ENCODE results near the gene NTPCR. TPM values are rescaled to one million over a fixed set of nuclear protein-coding genes. Genes with fewer than 3 reads are reported as not detected.

The NTPCR gene
- total RNA-seq, 1 experiment from 2014 or later: 34.2 TPM

DNA sequence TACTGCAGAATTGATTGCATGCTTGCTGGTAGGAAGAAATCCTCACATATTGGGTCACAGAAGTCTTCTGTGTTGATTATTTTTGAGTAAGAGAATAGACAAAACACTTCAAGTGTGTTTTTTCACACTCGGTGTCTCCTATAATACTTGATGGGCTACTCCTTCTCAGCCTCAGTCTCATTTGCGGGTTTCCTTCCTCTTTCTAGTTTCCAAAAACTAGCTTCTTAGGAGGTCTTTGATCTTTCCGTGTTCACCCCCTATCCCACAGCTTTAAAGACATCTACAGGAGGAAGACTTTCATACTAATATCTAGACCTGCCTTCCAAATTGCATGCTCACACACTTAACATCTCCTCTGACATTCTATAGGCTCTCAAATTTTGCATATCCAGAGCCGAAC, 40.7 kb upstream of the NTPCR start:
- Histone ChIP-seq H3K9ac (ENCODE audit: low read length) (no peak overlapping the region), H3K9me3 (ENCODE audit: control insufficient read depth in 1 of 2, insufficient read depth in 1 of 2, low read depth in 1 of 2, low read length in 2 of 2) (no peaks in the 10 kb centered on the region), H3K4me3 (replicated peaks in 1 of 2; ENCODE audit: low read depth in 1 of 2, low read length in 2 of 2) (no peak overlapping the region), H3K79me2 (ENCODE audit: insufficient read depth, low read length) (no peaks in the 10 kb centered on the region), H3K4me1 (ENCODE audit: control insufficient read depth in 1 of 2, insufficient read depth in 2 of 2, low read length in 2 of 2) (no peaks in the 10 kb centered on the region), H4K20me1 (ENCODE audit: insufficient read depth) (no peaks in the 10 kb centered on the region; the same call in 1 of the 2 replicates), H3K36me3 (ENCODE audit: control insufficient read depth in 1 of 2, insufficient read depth in 2 of 2, low read length in 2 of 2) (no peaks in the 10 kb centered on the region), H3K27ac (ENCODE audit: low read depth, low read length) (no peak overlapping the region), H3K4me2 (ENCODE audit: low read length) (no peak overlapping the region), H3K27me3 (ENCODE audit: insufficient read depth, low read length) (no peaks in the 10 kb centered on the region), H3K9me2 (ENCODE audit: insufficient read depth) (no peaks in the 10 kb centered on the region), H2AFZ (ENCODE audit: low read depth, low read length, poor library complexity, severe bottlenecking) (no peak overlapping the region)
- ChIA-PET RAD21 (ENCODE audit: low non-redundant PET in 1 of 2, low total read pairs in 2 of 2, uncharacterized antibody in 2 of 2, unreplicated experiment in 2 of 2) (no interaction called here), CTCF (no interaction called here), POLR2A (no interaction called here)
- no peak for DNase-seq (ENCODE audit: low read depth, low spot score)
- TF ChIP-seq JUND (IDR thresholded peaks at IDR 0.05) (no peak), SRF (IDR thresholded peaks at IDR 0.05; ENCODE audit: low read depth) (no peak), EZH2phosphoT487 (IDR thresholded peaks at IDR 0.05; ENCODE audit: borderline replicate concordance) (no peak), EGR1 (IDR thresholded peaks at IDR 0.05; ENCODE audit: low read depth) (no peak), YY1 (IDR thresholded peaks at IDR 0.05; ENCODE audit: extremely low read depth, insufficient replicate concordance, low read depth, low read length) (no peak), TCF7L2 (IDR thresholded peaks at IDR 0.05; ENCODE audit: borderline replicate concordance, extremely low read depth, insufficient read depth, insufficient read length) (no peak), CEBPB (IDR thresholded peaks at IDR 0.05; ENCODE audit: low read depth) (no peak), CBX3 (IDR thresholded peaks at IDR 0.05; ENCODE audit: low read depth) (no peak)
- TF ChIP-seq, protein P1, sequence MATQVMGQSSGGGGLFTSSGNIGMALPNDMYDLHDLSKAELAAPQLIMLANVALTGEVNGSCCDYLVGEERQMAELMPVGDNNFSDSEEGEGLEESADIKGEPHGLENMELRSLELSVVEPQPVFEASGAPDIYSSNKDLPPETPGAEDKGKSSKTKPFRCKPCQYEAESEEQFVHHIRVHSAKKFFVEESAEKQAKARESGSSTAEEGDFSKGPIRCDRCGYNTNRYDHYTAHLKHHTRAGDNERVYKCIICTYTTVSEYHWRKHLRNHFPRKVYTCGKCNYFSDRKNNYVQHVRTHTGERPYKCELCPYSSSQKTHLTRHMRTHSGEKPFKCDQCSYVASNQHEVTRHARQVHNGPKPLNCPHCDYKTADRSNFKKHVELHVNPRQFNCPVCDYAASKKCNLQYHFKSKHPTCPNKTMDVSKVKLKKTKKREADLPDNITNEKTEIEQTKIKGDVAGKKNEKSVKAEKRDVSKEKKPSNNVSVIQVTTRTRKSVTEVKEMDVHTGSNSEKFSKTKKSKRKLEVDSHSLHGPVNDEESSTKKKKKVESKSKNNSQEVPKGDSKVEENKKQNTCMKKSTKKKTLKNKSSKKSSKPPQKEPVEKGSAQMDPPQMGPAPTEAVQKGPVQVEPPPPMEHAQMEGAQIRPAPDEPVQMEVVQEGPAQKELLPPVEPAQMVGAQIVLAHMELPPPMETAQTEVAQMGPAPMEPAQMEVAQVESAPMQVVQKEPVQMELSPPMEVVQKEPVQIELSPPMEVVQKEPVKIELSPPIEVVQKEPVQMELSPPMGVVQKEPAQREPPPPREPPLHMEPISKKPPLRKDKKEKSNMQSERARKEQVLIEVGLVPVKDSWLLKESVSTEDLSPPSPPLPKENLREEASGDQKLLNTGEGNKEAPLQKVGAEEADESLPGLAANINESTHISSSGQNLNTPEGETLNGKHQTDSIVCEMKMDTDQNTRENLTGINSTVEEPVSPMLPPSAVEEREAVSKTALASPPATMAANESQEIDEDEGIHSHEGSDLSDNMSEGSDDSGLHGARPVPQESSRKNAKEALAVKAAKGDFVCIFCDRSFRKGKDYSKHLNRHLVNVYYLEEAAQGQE (IDR thresholded peaks at IDR 0.05; ENCODE audit: low read depth): no peak
- intact Hi-C loops (cut with micrococcal nuclease): no loop called here
- no peak for ATAC-seq
- BruUV-seq (replicated peaks): no TSS peak

Measured in HCT116 (cell line).